ENCODE data around the gene FBXO41. TPM values are rescaled to one million over a fixed set of nuclear protein-coding genes. Genes with fewer than 3 reads are reported as not detected.

FBXO41 gene
- total RNA-seq, 1 experiment from 2014 or later: 6.5 TPM

- DNase-seq (ENCODE audit: low read depth, low spot score): no peak
- POLR2A ChIA-PET: no interaction called here
- in situ Hi-C loops (cut with HindIII; ENCODE audit: low pct_unique_long_range_greater_than_20kb, low sequenced_read_pairs): no loop called here
Measured at GRCh38 chr2:73267008-73267407, 17.3 kb downstream of the FBXO41 start.

GRCh38 chr2:73266061-73266901, 18.0 kb downstream of the FBXO41 start:
- intact Hi-C loops (cut with micrococcal nuclease; ENCODE audit: unreplicated experiment) (no loop called here), in situ Hi-C loops (cut with HindIII; ENCODE audit: low pct_unique_long_range_greater_than_20kb, low sequenced_read_pairs) (no loop called here)
- Histone ChIP-seq H3K27ac (ENCODE audit: low read length) (no peak overlapping the region), H3K27me3 (ENCODE audit: control insufficient read depth, insufficient read depth, low read length) (no peaks in the 10 kb centered on the region), H3K4me3 (ENCODE audit: low read depth in 2 of 2, low read length in 2 of 2) (no peak overlapping the region), H3K36me3 (ENCODE audit: control insufficient read depth, insufficient read depth, low read length) (no peaks in the 10 kb centered on the region; the same call in 1 of the 2 replicates), H3K4me1 (ENCODE audit: control insufficient read depth, insufficient read depth, low read length) (peaks cover 4% of the 10 kb centered on the region; the same call in 1 of the 2 replicates), H3K9me3 (ENCODE audit: control insufficient read depth, insufficient read depth, low read depth, low read length) (no peaks in the 10 kb centered on the region)
- BruUV-seq (replicated peaks): no TSS peak
- TF ChIP-seq, protein P1, sequence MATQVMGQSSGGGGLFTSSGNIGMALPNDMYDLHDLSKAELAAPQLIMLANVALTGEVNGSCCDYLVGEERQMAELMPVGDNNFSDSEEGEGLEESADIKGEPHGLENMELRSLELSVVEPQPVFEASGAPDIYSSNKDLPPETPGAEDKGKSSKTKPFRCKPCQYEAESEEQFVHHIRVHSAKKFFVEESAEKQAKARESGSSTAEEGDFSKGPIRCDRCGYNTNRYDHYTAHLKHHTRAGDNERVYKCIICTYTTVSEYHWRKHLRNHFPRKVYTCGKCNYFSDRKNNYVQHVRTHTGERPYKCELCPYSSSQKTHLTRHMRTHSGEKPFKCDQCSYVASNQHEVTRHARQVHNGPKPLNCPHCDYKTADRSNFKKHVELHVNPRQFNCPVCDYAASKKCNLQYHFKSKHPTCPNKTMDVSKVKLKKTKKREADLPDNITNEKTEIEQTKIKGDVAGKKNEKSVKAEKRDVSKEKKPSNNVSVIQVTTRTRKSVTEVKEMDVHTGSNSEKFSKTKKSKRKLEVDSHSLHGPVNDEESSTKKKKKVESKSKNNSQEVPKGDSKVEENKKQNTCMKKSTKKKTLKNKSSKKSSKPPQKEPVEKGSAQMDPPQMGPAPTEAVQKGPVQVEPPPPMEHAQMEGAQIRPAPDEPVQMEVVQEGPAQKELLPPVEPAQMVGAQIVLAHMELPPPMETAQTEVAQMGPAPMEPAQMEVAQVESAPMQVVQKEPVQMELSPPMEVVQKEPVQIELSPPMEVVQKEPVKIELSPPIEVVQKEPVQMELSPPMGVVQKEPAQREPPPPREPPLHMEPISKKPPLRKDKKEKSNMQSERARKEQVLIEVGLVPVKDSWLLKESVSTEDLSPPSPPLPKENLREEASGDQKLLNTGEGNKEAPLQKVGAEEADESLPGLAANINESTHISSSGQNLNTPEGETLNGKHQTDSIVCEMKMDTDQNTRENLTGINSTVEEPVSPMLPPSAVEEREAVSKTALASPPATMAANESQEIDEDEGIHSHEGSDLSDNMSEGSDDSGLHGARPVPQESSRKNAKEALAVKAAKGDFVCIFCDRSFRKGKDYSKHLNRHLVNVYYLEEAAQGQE (IDR thresholded peaks at IDR 0.05; ENCODE audit: insufficient read depth in 1 of 2, low read depth in 2 of 2, low read length in 1 of 2): no peak
- TF ChIP-seq, protein P2, sequence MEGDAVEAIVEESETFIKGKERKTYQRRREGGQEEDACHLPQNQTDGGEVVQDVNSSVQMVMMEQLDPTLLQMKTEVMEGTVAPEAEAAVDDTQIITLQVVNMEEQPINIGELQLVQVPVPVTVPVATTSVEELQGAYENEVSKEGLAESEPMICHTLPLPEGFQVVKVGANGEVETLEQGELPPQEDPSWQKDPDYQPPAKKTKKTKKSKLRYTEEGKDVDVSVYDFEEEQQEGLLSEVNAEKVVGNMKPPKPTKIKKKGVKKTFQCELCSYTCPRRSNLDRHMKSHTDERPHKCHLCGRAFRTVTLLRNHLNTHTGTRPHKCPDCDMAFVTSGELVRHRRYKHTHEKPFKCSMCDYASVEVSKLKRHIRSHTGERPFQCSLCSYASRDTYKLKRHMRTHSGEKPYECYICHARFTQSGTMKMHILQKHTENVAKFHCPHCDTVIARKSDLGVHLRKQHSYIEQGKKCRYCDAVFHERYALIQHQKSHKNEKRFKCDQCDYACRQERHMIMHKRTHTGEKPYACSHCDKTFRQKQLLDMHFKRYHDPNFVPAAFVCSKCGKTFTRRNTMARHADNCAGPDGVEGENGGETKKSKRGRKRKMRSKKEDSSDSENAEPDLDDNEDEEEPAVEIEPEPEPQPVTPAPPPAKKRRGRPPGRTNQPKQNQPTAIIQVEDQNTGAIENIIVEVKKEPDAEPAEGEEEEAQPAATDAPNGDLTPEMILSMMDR (IDR thresholded peaks at IDR 0.05): no peak
- CTCF ChIA-PET: no interaction called here
- POLR2A ChIA-PET: no interaction called here
- DNase-seq (ENCODE audit: low read depth, low spot score) (no peak), ATAC-seq (no peak)

More at GRCh38 chr2:73267008-73267407, 17.3 kb downstream of the FBXO41 start:
- intact Hi-C loops (cut with micrococcal nuclease; ENCODE audit: unreplicated experiment): no loop called here
- no TSS peak for BruUV-seq (replicated peaks)
- Histone ChIP-seq H3K36me3 (ENCODE audit: control insufficient read depth, insufficient read depth, low read length) (no peaks in the 10 kb centered on the region; the same call in 1 of the 2 replicates), H3K4me1 (ENCODE audit: control insufficient read depth, insufficient read depth, low read length) (peaks cover 4% of the 10 kb centered on the region; the same call in 1 of the 2 replicates), H3K9me3 (ENCODE audit: control insufficient read depth, insufficient read depth, low read depth, low read length) (no peaks in the 10 kb centered on the region), H3K27me3 (ENCODE audit: control insufficient read depth, insufficient read depth, low read length) (no peaks in the 10 kb centered on the region), H3K4me3 (ENCODE audit: low read depth in 2 of 2, low read length in 2 of 2) (no peak overlapping the region), H3K27ac (ENCODE audit: low read length) (no peak overlapping the region)
- CTCF ChIA-PET: no interaction called here
- TF ChIP-seq POLR2AphosphoS5 (IDR thresholded peaks at IDR 0.05; ENCODE audit: low read depth, low read length): no peak
- ATAC-seq: no peak

DNA sequence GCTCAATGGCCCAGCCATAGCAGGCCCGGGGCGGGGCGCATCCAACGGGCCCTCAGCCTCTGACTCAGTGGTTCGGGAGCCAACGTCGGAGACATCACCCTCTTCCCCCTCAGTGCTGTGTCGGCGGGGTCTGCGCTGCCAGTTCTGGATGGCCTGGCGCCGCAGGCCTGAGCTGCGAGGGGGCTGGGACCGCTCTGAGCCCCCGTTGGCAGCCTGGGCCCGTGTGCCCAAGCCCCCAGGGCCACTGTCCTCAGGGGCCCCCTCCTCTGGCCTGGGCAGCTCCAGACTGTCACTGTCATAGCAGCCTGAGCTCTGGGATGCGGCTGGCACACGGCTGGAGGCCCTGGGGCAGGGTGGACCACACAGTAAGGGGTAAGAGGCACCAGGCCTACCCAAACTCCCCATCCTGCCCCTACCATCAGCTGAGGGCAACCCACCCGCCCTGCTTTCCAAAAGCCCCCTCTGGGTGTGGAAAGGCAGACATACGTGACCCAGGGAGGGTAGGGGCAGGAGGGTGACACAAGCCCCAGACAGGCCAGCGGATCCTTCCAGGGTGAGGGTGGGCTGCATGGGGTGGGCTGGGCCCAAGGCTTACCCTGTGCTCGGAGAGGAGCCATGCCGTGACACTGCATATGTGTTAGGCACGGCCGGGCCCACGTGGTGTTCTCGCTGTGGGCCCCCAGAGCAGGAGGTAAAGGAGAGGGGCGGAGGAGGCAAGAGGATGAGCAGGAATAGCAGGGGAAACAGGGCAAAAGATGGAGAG, 18.8 kb downstream of the FBXO41 start:
- peaks cover 4% of the 10 kb centered on the region; the same call in 1 of the 2 replicates for H3K4me1 ChIP-seq (ENCODE audit: control insufficient read depth, insufficient read depth, low read length)
- in situ Hi-C loops (cut with HindIII; ENCODE audit: low pct_unique_long_range_greater_than_20kb, low sequenced_read_pairs): no loop called here
- CTCF ChIA-PET: no interaction called here
- no TSS peak for BruUV-seq (replicated peaks)
- no peak overlapping the region for H3K27ac ChIP-seq (ENCODE audit: low read length)
- no peaks in the 10 kb centered on the region for H3K9me3 ChIP-seq (ENCODE audit: control insufficient read depth, insufficient read depth, low read depth, low read length)
- DNase-seq (ENCODE audit: low read depth, low spot score) (no peak), ATAC-seq (no peak)
- no peaks in the 10 kb centered on the region for H3K27me3 ChIP-seq (ENCODE audit: control insufficient read depth, insufficient read depth, low read length)
- POLR2A ChIA-PET: no interaction called here
- intact Hi-C loops (cut with micrococcal nuclease; ENCODE audit: unreplicated experiment): no loop called here
- no peaks in the 10 kb centered on the region; the same call in 1 of the 2 replicates for H3K36me3 ChIP-seq (ENCODE audit: control insufficient read depth, insufficient read depth, low read length)
- no peak overlapping the region for H3K4me3 ChIP-seq (ENCODE audit: low read depth in 2 of 2, low read length in 2 of 2)
- TF ChIP-seq POLR2AphosphoS5 (IDR thresholded peaks at IDR 0.05; ENCODE audit: low read depth, low read length): no peak
- TF ChIP-seq TCF7L2 (IDR thresholded peaks at IDR 0.05; ENCODE audit: low read depth, low read length): no peak
- TF ChIP-seq, protein P2 (IDR thresholded peaks at IDR 0.05): no peak
- no peak for TF ChIP-seq SIN3A (IDR thresholded peaks at IDR 0.05; ENCODE audit: borderline replicate concordance, insufficient read depth, low read depth, low read length)
- TF ChIP-seq, protein P1 (IDR thresholded peaks at IDR 0.05; ENCODE audit: insufficient read depth in 1 of 2, low read depth in 2 of 2, low read length in 1 of 2): no peak
